Measurements from ENCODE around the gene HVCN1.

GRCh38 chr12:110606253-110606611 lies 82.7 kb downstream of the HVCN1 start:
- no peak for TF ChIP-seq EP300 (IDR thresholded peaks at IDR 0.05)
- TF ChIP-seq JUNB (IDR thresholded peaks at IDR 0.05), result no peak
- no peak for TF ChIP-seq CTCF (IDR thresholded peaks at IDR 0.05)
- TF ChIP-seq, protein P1, sequence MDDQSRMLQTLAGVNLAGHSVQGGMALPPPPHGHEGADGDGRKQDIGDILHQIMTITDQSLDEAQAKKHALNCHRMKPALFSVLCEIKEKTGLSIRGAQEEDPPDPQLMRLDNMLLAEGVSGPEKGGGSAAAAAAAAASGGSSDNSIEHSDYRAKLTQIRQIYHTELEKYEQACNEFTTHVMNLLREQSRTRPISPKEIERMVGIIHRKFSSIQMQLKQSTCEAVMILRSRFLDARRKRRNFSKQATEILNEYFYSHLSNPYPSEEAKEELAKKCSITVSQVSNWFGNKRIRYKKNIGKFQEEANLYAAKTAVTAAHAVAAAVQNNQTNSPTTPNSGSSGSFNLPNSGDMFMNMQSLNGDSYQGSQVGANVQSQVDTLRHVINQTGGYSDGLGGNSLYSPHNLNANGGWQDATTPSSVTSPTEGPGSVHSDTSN (IDR thresholded peaks at IDR 0.05), result no peak
- TF ChIP-seq JUN (IDR thresholded peaks at IDR 0.05), result no peak
- no peak for TF ChIP-seq RCOR1 (IDR thresholded peaks at IDR 0.05; ENCODE audit: low read depth, low read length)
- TF ChIP-seq REST (IDR thresholded peaks at IDR 0.05), result no peak
- TF ChIP-seq KDM1A (IDR thresholded peaks at IDR 0.05; ENCODE audit: low read depth), result no peak
- TF ChIP-seq HOXA7 (CRISPR knock-in tag; IDR thresholded peaks at IDR 0.05), result no peak
- no peak for TF ChIP-seq CHD2 (IDR thresholded peaks at IDR 0.05; ENCODE audit: low read length, partially characterized antibody)
- no peak for TF ChIP-seq USF2 (IDR thresholded peaks at IDR 0.05)
- TF ChIP-seq CHD4 (IDR thresholded peaks at IDR 0.05; ENCODE audit: borderline replicate concordance), result no peak
